Activated T-helper 1 cell treated with anti-CD3 and anti-CD28 coated beads, Interleukin-2, amount 50 U/mL, for 16 hours (primary cell): ENCODE data around the gene MAPKAP1.
"Not testable (repeated sequence)": the region's sequence is repeated elsewhere in the genome, so short reads cannot be mapped to it uniquely, and the experiment has no call there.

ENCODE experiments used
- DNase-seq, 2 donors: peaks; one replicate each; pipeline ENCODE4 v3.0.0-alpha.2; 2020; ENCODE audit warnings: low read depth in 1 of 2, low spot score in 1 of 2

Gene MAPKAP1

GRCh38 chr9:125568621-125569020 lies 138.4 kb downstream of the MAPKAP1 start:
- DNase-seq, result no peak

GRCh38 chr9:125566051-125566450 lies 141.0 kb downstream of the MAPKAP1 start:
- DNase-seq, result not testable (repeated sequence)

- DNase-seq, result no peak
Measured at GRCh38 chr9:125565126-125565525, 141.9 kb downstream of the MAPKAP1 start.

GRCh38 chr9:125564631-125565030 lies 142.4 kb downstream of the MAPKAP1 start:
- DNase-seq, result no peak

GRCh38 chr9:125561509-125562148 lies 145.4 kb downstream of the MAPKAP1 start:
- DNase-seq, result no peak

GRCh38 chr9:125559894-125560293 lies 147.1 kb downstream of the MAPKAP1 start:
- DNase-seq, result no peak

- DNase-seq, result no peak
Measured at GRCh38 chr9:125559194-125559593, 147.8 kb downstream of the MAPKAP1 start.

GRCh38 chr9:125558453-125559092 lies 148.4 kb downstream of the MAPKAP1 start:
- peak in 1 of 2 donors; percentile 19 for DNase-seq

GRCh38 chr9:125556046-125556721 lies 150.8 kb downstream of the MAPKAP1 start:
- DNase-seq, result no peak

- DNase-seq, result no peak
Measured at GRCh38 chr9:125554726-125555125, 152.3 kb downstream of the MAPKAP1 start.

GRCh38 chr9:125551781-125552180 lies 155.2 kb downstream of the MAPKAP1 start:
- DNase-seq, result no peak

GRCh38 chr9:125549891-125550885 lies 156.8 kb downstream of the MAPKAP1 start:
- no peak for DNase-seq

- no peak for DNase-seq
Measured at GRCh38 chr9:125549465-125549871, 157.5 kb downstream of the MAPKAP1 start.

- no peak for DNase-seq
Measured at GRCh38 chr9:125549039-125549438, 158.0 kb downstream of the MAPKAP1 start.

GRCh38 chr9:125548141-125548540 lies 158.9 kb downstream of the MAPKAP1 start:
- no peak for DNase-seq

GRCh38 chr9:125547368-125547767 lies 159.6 kb downstream of the MAPKAP1 start:
- DNase-seq, result no peak

- no peak for DNase-seq
Measured at GRCh38 chr9:125545845-125546244, 161.2 kb downstream of the MAPKAP1 start.

- no peak for DNase-seq
Measured at GRCh38 chr9:125544988-125545651, 161.9 kb downstream of the MAPKAP1 start.

GRCh38 chr9:125544484-125544883 lies 162.5 kb downstream of the MAPKAP1 start:
- no peak for DNase-seq

- no peak for DNase-seq
Measured at GRCh38 chr9:125541840-125542243, 165.2 kb downstream of the MAPKAP1 start.

- no peak for DNase-seq
Measured at GRCh38 chr9:125540497-125540896, 166.5 kb downstream of the MAPKAP1 start.
